MM.1S (cell line): Measurements from ENCODE around the gene SULT1C3.
A peak's percentile ranks its signal among the peaks of the same experiment; 100 is the strongest.

ENCODE experiments used
- DNase-seq: peaks from one replicate; pipeline ENCODE4 v3.0.0-alpha.2; 2015
- H2AFZ ChIP-seq: fragments of 300-600 bp; sonication (generic); 2 replicates; pipeline ENCODE4 v1.6.0; 2016; ENCODE audit warnings: antibody characterized with exemption, low read length
- H3F3A ChIP-seq: fragments of 300-600 bp; sonication (generic); 2 replicates; pipeline ENCODE4 v1.6.1; 2016; ENCODE audit warnings: mild to moderate bottlenecking, antibody characterized with exemption, low read length, moderate library complexity, mixed read lengths; ENCODE audit not compliant: insufficient read depth
- H3K27ac ChIP-seq: fragments of 300-600 bp; sonication (generic); 2 replicates; pipeline ENCODE4 v1.5.1; 2016; ENCODE audit warnings: mild to moderate bottlenecking, low read length
- H3K27me3 ChIP-seq: fragments of 300-600 bp; sonication (generic); replicated peaks from 2 replicates; pipeline ENCODE4 v1.6.0; 2016; ENCODE audit warnings: low read length; ENCODE audit not compliant: insufficient read depth
- H3K36me3 ChIP-seq: fragments of 300-600 bp; sonication (generic); replicated peaks from 2 replicates; pipeline ENCODE4 v1.6.1; 2016; ENCODE audit warnings: mild to moderate bottlenecking, low read length, mixed read lengths; ENCODE audit not compliant: insufficient read depth
- H3K4me1 ChIP-seq: fragments of 300-600 bp; sonication (generic); 2 replicates; pipeline ENCODE4 v1.6.1; 2016; ENCODE audit warnings: low read length, mixed read lengths
- H3K4me2 ChIP-seq: fragments of 300-600 bp; sonication (generic); 2 replicates; pipeline ENCODE4 v1.6.0; 2016; ENCODE audit warnings: low read depth, low read length
- H3K4me3 ChIP-seq: fragments of 300-600 bp; sonication (generic); 2 replicates; pipeline ENCODE4 v1.5.1; 2016; ENCODE audit warnings: low read length, mixed read lengths
- H3K79me2 ChIP-seq: fragments of 300-600 bp; sonication (generic); 2 replicates; pipeline ENCODE4 v1.6.1; 2016; ENCODE audit warnings: mixed run types, low read length, mixed read lengths
- H3K9ac ChIP-seq: fragments of 300-600 bp; sonication (generic); 2 replicates; pipeline ENCODE4 v1.6.1; 2016; ENCODE audit warnings: low read length, mixed read lengths
- H3K9me2 ChIP-seq: fragments of 300-600 bp; sonication (generic); replicated peaks from 2 replicates; pipeline ENCODE4 v1.6.1; 2016; ENCODE audit warnings: mild to moderate bottlenecking, low read length, mixed read lengths; ENCODE audit not compliant: insufficient read depth
- H3K9me3 ChIP-seq: fragments of 300-600 bp; sonication (generic); replicated peaks from 2 replicates; pipeline ENCODE4 v1.6.1; 2016; ENCODE audit warnings: mild to moderate bottlenecking, low read length, mixed read lengths; ENCODE audit not compliant: insufficient read depth
- H4K20me1 ChIP-seq: fragments of 300-600 bp; sonication (generic); 2 replicates; pipeline ENCODE4 v1.6.1; 2016; ENCODE audit warnings: mild to moderate bottlenecking, low read length, moderate library complexity, mixed read lengths; ENCODE audit not compliant: insufficient read depth
- CTCF ChIP-seq: fragments of 300-600 bp; sonication (generic); IDR thresholded peaks from 2 replicates; pipeline ENCODE4 v1.5.1; 2016; ENCODE audit warnings: antibody characterized with exemption, low read length, mixed read lengths
- EZH2 ChIP-seq: fragments of 300-600 bp; sonication (generic); optimal IDR thresholded peaks from 2 replicates; pipeline ENCODE3; 2017; ENCODE audit warnings: low read depth, mild to moderate bottlenecking, antibody characterized with exemption, low read length, mixed read lengths
- EZH2phosphoT487 ChIP-seq: fragments of 300-600 bp; sonication (generic); IDR thresholded peaks from 2 replicates; pipeline ENCODE4 v1.6.1; 2018; ENCODE audit warnings: antibody characterized with exemption, low read length

Gene SULT1C3

DNA sequence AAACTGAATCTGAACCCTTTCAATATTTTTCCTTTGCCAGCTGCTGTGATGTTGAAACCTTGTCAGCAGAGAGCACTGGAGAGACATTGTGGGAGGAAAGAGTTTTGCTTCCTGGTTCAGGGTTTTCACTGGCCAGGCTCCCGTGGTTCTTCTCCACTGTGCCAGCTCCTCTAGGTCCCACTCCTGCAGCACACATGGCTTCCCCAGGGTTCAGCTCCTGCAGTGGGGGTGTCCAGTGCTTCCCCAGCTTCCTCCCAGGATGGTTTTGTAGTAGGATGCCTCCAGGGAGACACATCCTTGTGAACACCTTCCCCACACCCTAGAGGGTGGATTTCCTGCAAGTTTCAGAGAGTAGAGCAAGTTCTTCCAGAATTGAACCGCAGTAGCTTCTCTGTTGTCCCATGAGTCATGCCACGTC, 24.0 kb upstream of the SULT1C3 start:
- Histone ChIP-seq H3K9ac (no peak overlapping the region), H3K4me2 (no peak overlapping the region)

DNA sequence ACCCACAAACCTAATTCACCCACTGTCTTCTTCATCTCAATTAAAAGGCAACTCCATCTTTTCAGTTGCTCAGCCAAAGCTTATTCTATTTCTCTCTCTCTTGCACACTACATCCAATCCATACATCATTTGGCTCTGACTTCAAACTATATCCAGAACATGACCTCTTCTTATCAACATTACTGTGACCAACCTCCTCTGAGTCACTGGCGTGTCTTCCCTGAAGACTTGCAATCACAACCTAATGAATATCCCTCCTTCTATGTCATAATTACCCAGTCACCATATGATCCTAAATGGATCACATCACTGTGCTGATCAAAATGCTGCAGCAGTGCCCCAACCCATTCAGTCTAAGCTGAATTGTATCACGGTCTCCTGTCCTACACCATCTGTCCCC, 22.6 kb upstream of the SULT1C3 start:
- Histone ChIP-seq H3K4me1 (no peaks in the 10 kb centered on the region), H3F3A (no peaks in the 10 kb centered on the region), H3K27ac (no peak overlapping the region), H4K20me1 (no peaks in the 10 kb centered on the region), H3K4me2 (no peak overlapping the region), H3K9me2 (no peaks in the 10 kb centered on the region), H3K4me3 (no peak overlapping the region), H3K27me3 (no peaks in the 10 kb centered on the region), H3K36me3 (no peaks in the 10 kb centered on the region), H3K9me3 (no peaks in the 10 kb centered on the region), H3K9ac (no peak overlapping the region), H2AFZ (no peak overlapping the region), H3K79me2 (no peaks in the 10 kb centered on the region)
- TF ChIP-seq CTCF (no peak), EZH2 (no peak), EZH2phosphoT487 (no peak)
- no peak for DNase-seq

More for the DNA sequence above, 24.0 kb upstream of the SULT1C3 start:
- no peak overlapping the region for H3K4me3 ChIP-seq
- no peaks in the 10 kb centered on the region for H3K9me2 ChIP-seq
- H4K20me1 ChIP-seq, result no peaks in the 10 kb centered on the region
- H3K4me1 ChIP-seq, result no peaks in the 10 kb centered on the region
- no peaks in the 10 kb centered on the region for H3K27me3 ChIP-seq
- no peaks in the 10 kb centered on the region for H3K36me3 ChIP-seq
- no peaks in the 10 kb centered on the region for H3F3A ChIP-seq
- no peaks in the 10 kb centered on the region for H3K79me2 ChIP-seq
- no peak for DNase-seq
- H2AFZ ChIP-seq, result peak overlapping the region; percentile 88
- H3K27ac ChIP-seq, result no peak overlapping the region
- H3K9me3 ChIP-seq, result no peaks in the 10 kb centered on the region
- peak; percentile 37 for TF ChIP-seq CTCF
- TF ChIP-seq EZH2, result no peak

- H3K79me2 ChIP-seq, result no peaks in the 10 kb centered on the region
- no peak for TF ChIP-seq EZH2
- no peak for TF ChIP-seq EZH2phosphoT487
- TF ChIP-seq CTCF, result no peak
- no peaks in the 10 kb centered on the region for H3K9me3 ChIP-seq
- H3K4me1 ChIP-seq, result no peaks in the 10 kb centered on the region
- no peaks in the 10 kb centered on the region for H3K9me2 ChIP-seq
- H3K36me3 ChIP-seq, result no peaks in the 10 kb centered on the region
- H4K20me1 ChIP-seq, result no peaks in the 10 kb centered on the region
- H3K4me2 ChIP-seq, result no peak overlapping the region
- H3K27me3 ChIP-seq, result no peaks in the 10 kb centered on the region
- H3K27ac ChIP-seq, result no peak overlapping the region
- H3K4me3 ChIP-seq, result no peak overlapping the region
- no peak overlapping the region for H3K9ac ChIP-seq
- H2AFZ ChIP-seq, result no peak overlapping the region
- H3F3A ChIP-seq, result no peaks in the 10 kb centered on the region
- no peak for DNase-seq
Observed at GRCh38 chr2:108219688-108220087, 20.1 kb upstream of the SULT1C3 start.

- no peaks in the 10 kb centered on the region for H3F3A ChIP-seq
- no peaks in the 10 kb centered on the region for H3K4me1 ChIP-seq
- no peaks in the 10 kb centered on the region for H3K9me3 ChIP-seq
- no peak for DNase-seq
- no peak overlapping the region for H3K27ac ChIP-seq
- no peak overlapping the region for H3K9ac ChIP-seq
- no peaks in the 10 kb centered on the region for H3K9me2 ChIP-seq
- no peaks in the 10 kb centered on the region for H3K36me3 ChIP-seq
- TF ChIP-seq CTCF (no peak), EZH2 (no peak), EZH2phosphoT487 (no peak)
- no peak overlapping the region for H2AFZ ChIP-seq
- no peaks in the 10 kb centered on the region for H4K20me1 ChIP-seq
- no peaks in the 10 kb centered on the region for H3K27me3 ChIP-seq
- no peak overlapping the region for H3K4me2 ChIP-seq
- H3K4me3 ChIP-seq, result no peak overlapping the region
- H3K79me2 ChIP-seq, result no peaks in the 10 kb centered on the region
Observed at GRCh38 chr2:108220191-108220590, 19.6 kb upstream of the SULT1C3 start.
